HCT116 (cell line): ENCODE results near the gene MAPK14.

Source experiments
- CTCF ChIP-seq, 3 experiments: fragments of 200-600 bp in 1 of 3; sonication (generic) in 1 of 3; IDR thresholded peaks in 2 of 3; conservative IDR thresholded peaks in 1 of 3; 2 replicates each; pipeline ENCODE4 v1.5.1; 2012 to 2017; ENCODE audit warnings: low read depth in 2 of 3, low read length in 2 of 3, antibody characterized with exemption in 1 of 3, borderline replicate concordance in 1 of 3, control low read depth in 1 of 3, mild to moderate bottlenecking in 1 of 3, mixed read lengths in 1 of 3, mixed run types in 1 of 3, moderate library complexity in 1 of 3; ENCODE audit not compliant: insufficient read depth in 1 of 3
- EZH2 ChIP-seq: fragments of 200-600 bp; sonication (generic); IDR thresholded peaks from 2 replicates; pipeline ENCODE4 v1.6.1; 2017; ENCODE audit warnings: antibody characterized with exemption, mixed run types
- EZH2phosphoT487 ChIP-seq: fragments of 200-600 bp; IDR thresholded peaks from 2 replicates; pipeline ENCODE4 v1.6.1; 2018; ENCODE audit warnings: antibody characterized with exemption, borderline replicate concordance
- MAX ChIP-seq: IDR thresholded peaks from 2 replicates; pipeline ENCODE4 v1.6.1; 2012
- POLR2A ChIP-seq: IDR thresholded peaks from 2 replicates; pipeline ENCODE4 v1.7.0; 2011; ENCODE audit warnings: borderline replicate concordance; ENCODE audit not compliant: insufficient read depth, insufficient read length; ENCODE audit errors: extremely low read depth
- RAD21 ChIP-seq: IDR thresholded peaks from 2 replicates; pipeline ENCODE4 v1.6.1; 2012; ENCODE audit warnings: low read depth, mild to moderate bottlenecking
- SP1 ChIP-seq: IDR thresholded peaks from 2 replicates; pipeline ENCODE4 v1.6.1; 2012; ENCODE audit warnings: low read depth

GRCh38 chr6:36039112-36039511 lies 11.5 kb downstream of the MAPK14 start:
- TF ChIP-seq EZH2 = no peak
- TF ChIP-seq POLR2A = no peak
- TF ChIP-seq CTCF (IDR thresholded peaks at IDR 0.05 in 2 of 3, conservative IDR thresholded peaks at IDR 0.05 in 1 of 3; ENCODE audit: borderline replicate concordance in 1 of 3, insufficient read depth in 1 of 3, low read depth in 2 of 3, low read length in 2 of 3) = no peak
- TF ChIP-seq MAX = no peak
- TF ChIP-seq SP1 = no peak
- no peak for TF ChIP-seq RAD21
- TF ChIP-seq EZH2phosphoT487 = no peak
